B cell (primary cell): Measurements from ENCODE around the gene TBC1D12. TPM values are rescaled to one million over a fixed set of nuclear protein-coding genes. Genes with fewer than 3 reads are reported as not detected.

Source experiments
- ATAC-seq: fragments of 200-7000 bp; cut with Tn5 transposase; one replicate; pipeline ENCODE4 v1.10.0; 2021; ENCODE audit warnings: low read depth, mild to moderate bottlenecking, moderate number of reproducible peaks, moderate library complexity
- CTCF ChIA-PET: fragments of 350-600 bp; sonication (Branson Sonifier 250); formaldehyde crosslinking; loops from one replicate; lab custom pipeline; 2021; ENCODE audit warnings: antibody characterized with exemption, inconsistent platforms; lab: Charles Lee
- POLR2A ChIA-PET: fragments of 350-600 bp; sonication (Branson Sonifier 250); formaldehyde crosslinking; loops from one replicate; lab custom pipeline; 2021; ENCODE audit warnings: antibody characterized with exemption; lab: Charles Lee
- DNase-seq: peaks from one replicate; pipeline ENCODE4 v3.0.0; 2013
- H2AFZ ChIP-seq: 2 replicates; pipeline ENCODE4 v1.6.1; 2012; ENCODE audit warnings: mild to moderate bottlenecking, low read depth, low read length; ENCODE audit not compliant: insufficient read depth, poor library complexity, severe bottlenecking
- H3K27ac ChIP-seq, 2 donors: 1 replicate in 1 of 2; 2 replicates in 1 of 2; pipeline ENCODE4 v1.5.1; 2012 to 2013; ENCODE audit warnings: low read length in 2 of 2, mild to moderate bottlenecking in 2 of 2, moderate library complexity in 1 of 2
- H3K27me3 ChIP-seq, 4 experiments: fragments of 200-600 bp in 1 of 4; sonication (generic) in 1 of 4; replicated peaks in 1 of 4; 1 replicate in 2 of 4; 2 replicates in 2 of 4; pipeline versions ENCODE4 v1.6.1 to v1.7.0; 2013 to 2016; ENCODE audit warnings: low read length in 3 of 4, mild to moderate bottlenecking in 2 of 4, mixed read lengths in 1 of 4, moderate library complexity in 1 of 4; ENCODE audit not compliant: insufficient read depth in 4 of 4, control insufficient read depth in 3 of 4; ENCODE audit errors: control extremely low read depth in 1 of 4
- H3K36me3 ChIP-seq, 2 experiments: replicated peaks in 1 of 2; 1 replicate in 1 of 2; 2 replicates in 1 of 2; pipeline versions ENCODE4 v1.6.1 to v1.7.1; 2013; ENCODE audit warnings: low read length in 1 of 2; ENCODE audit not compliant: insufficient read depth in 2 of 2, control insufficient read depth in 1 of 2; ENCODE audit errors: control extremely low read depth in 1 of 2, extremely low read depth in 1 of 2
- H3K4me1 ChIP-seq, 2 donors: fragments of 200-600 bp in 1 of 2; sonication (generic) in 1 of 2; 1 replicate in 1 of 2; 2 replicates in 1 of 2; pipeline versions ENCODE4 v1.5.1 to v1.6.1; 2013 to 2017; ENCODE audit warnings: low read length in 2 of 2; ENCODE audit not compliant: control insufficient read depth in 2 of 2, insufficient read depth in 2 of 2
- H3K4me2 ChIP-seq: replicated peaks from 2 replicates; pipeline ENCODE3; 2012; ENCODE audit warnings: mild to moderate bottlenecking, low read depth, low read length; ENCODE audit not compliant: poor library complexity, severe bottlenecking
- H3K4me3 ChIP-seq, 5 experiments: fragments of 200-600 bp in 1 of 5; sonication (generic) in 1 of 5; 1 replicate in 3 of 5; 2 replicates in 2 of 5; pipeline versions ENCODE4 v1.5.1 to v1.7.0; 2011 to 2016; ENCODE audit warnings: low read length in 4 of 5, mild to moderate bottlenecking in 4 of 5, low read depth in 2 of 5, control low read depth in 1 of 5, moderate library complexity in 1 of 5; ENCODE audit not compliant: insufficient read depth in 1 of 5; ENCODE audit errors: control extremely low read depth in 1 of 5, extremely low read depth in 1 of 5
- H3K79me2 ChIP-seq: fragments of 200-600 bp; sonication (generic); one replicate; pipeline ENCODE4 v1.6.0; 2016; ENCODE audit warnings: low read length; ENCODE audit not compliant: control insufficient read depth, insufficient read depth
- H3K9ac ChIP-seq: fragments of 200-600 bp; sonication (generic); 2 replicates; pipeline ENCODE4 v1.6.1; 2017; ENCODE audit warnings: mild to moderate bottlenecking, low read length, moderate library complexity
- H3K9me3 ChIP-seq, 3 donors: one replicate each; pipeline versions ENCODE4 v1.6.1 to v1.7.1; 2013; ENCODE audit warnings: low read length in 2 of 3; ENCODE audit not compliant: control insufficient read depth in 2 of 3, insufficient read depth in 1 of 3; ENCODE audit errors: control extremely low read depth in 1 of 3
- H4K20me1 ChIP-seq: 2 replicates; pipeline ENCODE4 v1.6.0; 2012; ENCODE audit warnings: mild to moderate bottlenecking, low read length; ENCODE audit not compliant: insufficient read depth, control insufficient read depth, poor library complexity, severe bottlenecking
- H3K27ac Mint-ChIP-seq: one replicate; pipeline ENCODE4 v1.8.0; 2021; ENCODE audit warnings: mixed read lengths
- H3K27me3 Mint-ChIP-seq: one replicate; pipeline ENCODE4 v1.8.0; 2021; ENCODE audit warnings: mixed read lengths
- H3K4me1 Mint-ChIP-seq: one replicate; pipeline ENCODE4 v1.8.0; 2021; ENCODE audit warnings: mixed read lengths
- H3K4me3 Mint-ChIP-seq: one replicate; pipeline ENCODE4 v1.8.0; 2021; ENCODE audit warnings: mixed read lengths
- H3K9me3 Mint-ChIP-seq: one replicate; pipeline ENCODE4 v1.8.0; 2022; ENCODE audit warnings: mixed read lengths; ENCODE audit not compliant: insufficient read depth
- EZH2 ChIP-seq: IDR thresholded peaks from 2 replicates; pipeline ENCODE4 v1.6.1; 2012; ENCODE audit warnings: borderline replicate concordance, low read depth, mild to moderate bottlenecking, moderate library complexity, low read length; ENCODE audit not compliant: insufficient read depth, poor library complexity, severe bottlenecking
- WGBS: methylation state at CpG from one replicate; pipeline ENCODE4 v1.1.5; 2013; ENCODE audit warnings: missing lambda C conversion rate; ENCODE audit not compliant: insufficient coverage; 5-methylcytosine and 5-hydroxymethylcytosine counted together
- intact Hi-C: fragments of 100-400 bp; cut with micrococcal nuclease; formaldehyde crosslinking; loops from one replicate; pipeline ENCODE4 v1.10.0; 2022
- polyA plus RNA-seq: library from polyadenylated mRNA; depleted of rRNA; stranded (reverse); fragments of >200 nt; gene quantifications from 2 replicates; pipeline ENCODE4 v1.2.3, GENCODE V29; 2012
- total RNA-seq, 2 donors: library from RNA; stranded (reverse); fragments of 120-200 nt in 1 of 2; gene quantifications; 1 replicate in 1 of 2; 2 replicates in 1 of 2; pipeline versions ENCODE4 v1.2.3 to v1.2.4, GENCODE V29; 2013 to 2022
- TF ChIP-seq, protein P1 (sequence below): fragments of 200-600 bp; IDR thresholded peaks from one replicate; pipeline ENCODE4 v1.8.0; 2022; ENCODE audit warnings: antibody characterized with exemption, mild to moderate bottlenecking

TBC1D12 gene
- total and polyA plus RNA-seq, 2 donors (not counting 1 experiment from before 2014, with no cell fraction given): 3.1 to 9.3 TPM

DNA sequence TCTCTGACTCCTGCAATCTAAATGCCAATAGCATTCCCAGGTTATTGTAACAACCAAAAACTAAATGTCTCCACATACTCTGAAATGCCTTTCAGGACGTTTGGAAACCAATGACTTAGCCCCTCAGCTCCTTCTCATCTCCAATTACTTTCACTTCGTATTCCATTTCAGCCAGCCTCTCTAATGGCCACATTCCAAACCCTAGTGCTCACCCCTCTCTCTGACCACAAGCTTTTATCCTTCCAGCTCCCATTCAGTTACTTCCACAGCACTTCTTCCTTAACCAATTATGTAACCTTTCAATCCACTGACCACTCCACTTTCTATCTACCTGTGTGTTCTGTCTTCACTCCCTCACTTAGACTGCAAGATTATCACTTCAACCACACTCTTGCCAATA lies 43.9 kb upstream of the TBC1D12 start:
- H3K27ac Mint-ChIP-seq: no peak overlapping the region
- TF ChIP-seq, protein P1, sequence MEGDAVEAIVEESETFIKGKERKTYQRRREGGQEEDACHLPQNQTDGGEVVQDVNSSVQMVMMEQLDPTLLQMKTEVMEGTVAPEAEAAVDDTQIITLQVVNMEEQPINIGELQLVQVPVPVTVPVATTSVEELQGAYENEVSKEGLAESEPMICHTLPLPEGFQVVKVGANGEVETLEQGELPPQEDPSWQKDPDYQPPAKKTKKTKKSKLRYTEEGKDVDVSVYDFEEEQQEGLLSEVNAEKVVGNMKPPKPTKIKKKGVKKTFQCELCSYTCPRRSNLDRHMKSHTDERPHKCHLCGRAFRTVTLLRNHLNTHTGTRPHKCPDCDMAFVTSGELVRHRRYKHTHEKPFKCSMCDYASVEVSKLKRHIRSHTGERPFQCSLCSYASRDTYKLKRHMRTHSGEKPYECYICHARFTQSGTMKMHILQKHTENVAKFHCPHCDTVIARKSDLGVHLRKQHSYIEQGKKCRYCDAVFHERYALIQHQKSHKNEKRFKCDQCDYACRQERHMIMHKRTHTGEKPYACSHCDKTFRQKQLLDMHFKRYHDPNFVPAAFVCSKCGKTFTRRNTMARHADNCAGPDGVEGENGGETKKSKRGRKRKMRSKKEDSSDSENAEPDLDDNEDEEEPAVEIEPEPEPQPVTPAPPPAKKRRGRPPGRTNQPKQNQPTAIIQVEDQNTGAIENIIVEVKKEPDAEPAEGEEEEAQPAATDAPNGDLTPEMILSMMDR: no peak
- TF ChIP-seq EZH2: no peak
- Histone ChIP-seq H3K4me1 (peaks cover 16 to 18% of the 10 kb centered on the region in 2 donors), H3K27ac (no peak overlapping the region), H4K20me1 (no peaks in the 10 kb centered on the region), H3K9me3 (no peaks in the 10 kb centered on the region), H3K9ac (no peak overlapping the region), H3K79me2 (peaks cover 29% of the 10 kb centered on the region), H3K27me3 (no peaks in the 10 kb centered on the region), H3K4me3 (no peak overlapping the region), H3K4me2 (no peak overlapping the region), H3K36me3 (peaks cover 18 to 51% of the 10 kb centered on the region in 2 experiments), H2AFZ (no peak overlapping the region)
- ATAC-seq: no peak
- CTCF ChIA-PET: no interaction called here
- intact Hi-C loops: no loop called here
- DNase-seq: no peak
- no peaks in the 10 kb centered on the region for H3K27me3 Mint-ChIP-seq
- H3K4me1 Mint-ChIP-seq: peaks cover 33% of the 10 kb centered on the region
- POLR2A ChIA-PET: no interaction called here
- H3K9me3 Mint-ChIP-seq: no peaks in the 10 kb centered on the region
- WGBS: 96% methylated on average over 2 of the region's 2 CpGs
- no peak overlapping the region for H3K4me3 Mint-ChIP-seq

DNA sequence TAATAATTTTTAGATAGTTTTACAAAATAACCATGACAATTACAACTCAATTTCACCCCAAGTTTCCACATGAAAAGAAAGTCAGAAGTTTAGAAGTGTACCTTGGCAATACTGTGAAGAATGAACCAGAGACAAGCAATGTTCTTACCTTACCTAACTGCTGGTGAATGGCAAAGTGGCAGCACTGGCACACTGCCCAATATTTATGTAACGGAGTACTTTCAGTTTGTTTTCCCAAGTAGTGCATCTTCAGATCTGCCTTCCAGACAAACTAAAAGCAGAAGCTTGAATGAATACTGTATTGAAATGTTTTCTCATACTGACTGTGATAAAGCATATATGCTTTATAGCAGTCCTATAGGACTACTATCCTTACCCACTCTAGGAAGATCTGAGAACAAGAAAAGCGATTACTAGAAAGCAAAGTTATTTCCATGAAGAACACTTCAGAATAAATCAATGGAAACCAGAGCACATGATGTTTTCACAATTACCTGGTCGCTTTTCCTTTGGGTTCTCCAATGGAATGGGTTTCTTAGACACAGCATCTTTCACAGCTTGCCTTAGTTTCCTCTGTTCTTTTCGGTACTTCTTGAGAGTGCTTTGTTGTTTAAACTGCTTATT lies 41.1 kb upstream of the TBC1D12 start:
- ATAC-seq (no peak), DNase-seq (peak; percentile 24)
- Histone ChIP-seq H4K20me1 (no peaks in the 10 kb centered on the region), H3K27me3 (peaks cover 0 to 5% (median 2%) of the 10 kb centered on the region in 4 experiments), H3K79me2 (peaks cover 29% of the 10 kb centered on the region), H2AFZ (no peak overlapping the region), H3K9me3 (no peaks in the 10 kb centered on the region), H3K4me2 (peak overlapping the region; percentile 87), H3K4me1 (peaks cover 16 to 18% of the 10 kb centered on the region in 2 donors), H3K4me3 (peak overlapping the region in 1 of 5 experiments; percentile 95), H3K36me3 (peaks cover 8 to 26% of the 10 kb centered on the region in 2 experiments), H3K27ac (no peak overlapping the region), H3K9ac (no peak overlapping the region)
- CTCF ChIA-PET: interaction anchor here (0.5 to 3.1 kb wide), 4 partner anchors 15 to 83 kb away, joined by 3 to 23 read pairs (median 11); no protein-coding TSS in a partner anchor
- no peaks in the 10 kb centered on the region for H3K9me3 Mint-ChIP-seq
- peak overlapping the region; percentile 68 for H3K27ac Mint-ChIP-seq
- H3K4me1 Mint-ChIP-seq: peaks cover 36% of the 10 kb centered on the region
- peak overlapping the region; percentile 98 for H3K4me3 Mint-ChIP-seq
- POLR2A ChIA-PET: interaction anchor here (2.4 kb wide), 1 partner anchor 41 kb away, joined by 15 read pairs; the partner anchor contains the start of gene TBC1D12
- intact Hi-C loops: no loop called here
- peaks cover 11% of the 10 kb centered on the region for H3K27me3 Mint-ChIP-seq
- no peak for TF ChIP-seq EZH2
- TF ChIP-seq, protein P1: no peak
- WGBS: 100% methylated on average over 2 of the region's 4 CpGs
